ENCODE measurements around the gene ZNF662. TPM values are rescaled to one million over a fixed set of nuclear protein-coding genes. Genes with fewer than 3 reads are reported as not detected.

The ZNF662 gene
- total RNA-seq, 1 experiment from 2014 or later: not detected

DNA sequence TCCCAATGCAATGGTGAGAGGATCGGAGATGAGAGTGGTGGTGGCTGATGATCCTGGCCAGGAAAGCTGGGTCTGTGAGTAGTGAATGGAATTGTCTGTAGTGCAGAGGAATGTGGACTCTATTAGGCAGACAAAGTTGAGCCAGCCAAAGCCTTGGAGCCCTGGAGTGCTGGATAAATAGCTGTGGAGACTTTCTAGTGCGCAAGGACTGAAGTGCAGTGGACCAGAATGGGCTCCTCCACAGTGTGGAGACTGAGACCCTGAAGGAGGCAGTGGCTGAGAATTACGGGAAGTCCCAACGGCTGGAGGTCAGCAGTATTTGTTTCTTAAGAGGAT, 874 bp downstream of the ZNF662 start:
- no peak for DNase-seq
- Histone ChIP-seq H3K36me3 (no peaks in the 10 kb centered on the region), H3K4me3 (no peak overlapping the region), H3K27me3 (no peaks in the 10 kb centered on the region), H3K9me3 (no peaks in the 10 kb centered on the region)

DNA sequence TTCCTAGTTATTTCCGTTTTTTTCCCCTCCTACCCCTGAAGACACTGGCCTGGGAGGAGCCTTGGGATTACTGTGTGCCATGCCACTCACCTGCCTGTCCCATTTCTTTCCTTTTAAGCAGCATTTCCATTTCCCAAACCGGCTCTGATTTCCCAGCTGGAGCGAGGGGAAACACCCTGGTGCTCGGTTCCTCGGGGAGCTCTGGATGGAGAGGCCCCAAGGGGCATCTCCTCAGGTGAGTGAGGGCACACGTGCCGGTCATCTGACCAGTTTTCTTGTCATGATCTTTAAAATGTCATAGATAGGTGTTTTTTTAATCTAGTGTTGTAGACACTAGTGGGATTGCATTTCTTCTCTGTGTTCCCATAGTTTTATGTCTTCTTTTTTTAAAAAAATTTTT, 2.7 kb downstream of the ZNF662 start:
- Histone ChIP-seq H3K4me3 (no peak overlapping the region), H3K27me3 (no peaks in the 10 kb centered on the region), H3K9me3 (no peaks in the 10 kb centered on the region), H3K36me3 (no peaks in the 10 kb centered on the region)
- DNase-seq: no peak

GRCh38 chr3:42911551-42911950, 5.6 kb downstream of the ZNF662 start:
- Histone ChIP-seq H3K27me3 (no peaks in the 10 kb centered on the region), H3K4me3 (no peak overlapping the region), H3K36me3 (no peaks in the 10 kb centered on the region), H3K9me3 (no peaks in the 10 kb centered on the region; the same call in 1 of the 2 replicates)
- no peak for DNase-seq

DNA sequence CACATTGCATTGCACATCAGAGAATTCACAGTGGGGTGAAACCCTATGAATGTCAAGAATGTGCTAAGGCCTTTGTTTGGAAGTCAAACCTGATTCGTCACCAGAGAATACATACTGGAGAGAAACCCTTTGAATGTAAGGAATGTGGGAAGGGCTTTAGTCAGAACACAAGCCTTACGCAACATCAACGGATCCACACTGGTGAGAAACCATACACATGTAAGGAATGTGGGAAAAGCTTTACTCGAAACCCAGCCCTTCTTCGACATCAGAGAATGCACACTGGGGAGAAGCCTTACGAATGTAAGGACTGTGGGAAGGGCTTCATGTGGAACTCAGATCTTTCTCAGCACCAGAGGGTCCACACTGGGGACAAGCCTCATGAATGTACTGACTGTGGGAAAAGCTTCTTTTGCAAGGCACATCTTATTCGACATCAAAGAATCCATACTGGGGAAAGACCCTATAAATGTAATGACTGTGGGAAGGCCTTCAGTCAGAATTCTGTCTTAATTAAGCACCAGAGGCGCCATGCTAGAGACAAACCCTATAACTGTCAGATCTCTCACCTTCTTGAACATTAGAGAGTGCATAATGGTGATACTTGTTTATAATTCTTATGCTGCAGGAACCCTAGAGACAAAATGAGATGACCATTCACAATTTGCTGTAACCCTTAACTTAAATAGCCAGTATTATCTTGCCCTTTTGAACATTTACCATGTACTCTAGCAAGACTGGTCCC, 9.0 kb downstream of the ZNF662 start:
- Histone ChIP-seq H3K4me3 (no peak overlapping the region), H3K27me3 (no peaks in the 10 kb centered on the region), H3K9me3 (no peaks in the 10 kb centered on the region; the same call in 1 of the 2 replicates), H3K36me3 (no peaks in the 10 kb centered on the region)
- no peak for DNase-seq

GRCh38 chr3:42923606-42924005, 17.7 kb downstream of the ZNF662 start:
- H3K4me3 ChIP-seq: no peak overlapping the region
- no peaks in the 10 kb centered on the region for H3K9me3 ChIP-seq
- no peaks in the 10 kb centered on the region for H3K27me3 ChIP-seq
- DNase-seq: no peak
- no peaks in the 10 kb centered on the region for H3K36me3 ChIP-seq

- Histone ChIP-seq H3K27me3 (no peaks in the 10 kb centered on the region), H3K36me3 (no peaks in the 10 kb centered on the region), H3K4me3 (no peak overlapping the region), H3K9me3 (no peaks in the 10 kb centered on the region)
- no peak for DNase-seq
These were observed 20.4 kb downstream of the ZNF662 start for GRCh38 chr3:42926310-42926709.

- H3K4me3 ChIP-seq: no peak overlapping the region
- H3K36me3 ChIP-seq: no peaks in the 10 kb centered on the region
- H3K27me3 ChIP-seq: no peaks in the 10 kb centered on the region
- H3K9me3 ChIP-seq: no peaks in the 10 kb centered on the region
- no peak for DNase-seq
These were observed 28.2 kb downstream of the ZNF662 start for GRCh38 chr3:42934111-42934510.

GRCh38 chr3:42934910-42935309, 29.0 kb downstream of the ZNF662 start:
- no peaks in the 10 kb centered on the region for H3K9me3 ChIP-seq
- H3K36me3 ChIP-seq: no peaks in the 10 kb centered on the region
- no peak for DNase-seq
- H3K4me3 ChIP-seq: no peak overlapping the region
- H3K27me3 ChIP-seq: no peaks in the 10 kb centered on the region

DNA sequence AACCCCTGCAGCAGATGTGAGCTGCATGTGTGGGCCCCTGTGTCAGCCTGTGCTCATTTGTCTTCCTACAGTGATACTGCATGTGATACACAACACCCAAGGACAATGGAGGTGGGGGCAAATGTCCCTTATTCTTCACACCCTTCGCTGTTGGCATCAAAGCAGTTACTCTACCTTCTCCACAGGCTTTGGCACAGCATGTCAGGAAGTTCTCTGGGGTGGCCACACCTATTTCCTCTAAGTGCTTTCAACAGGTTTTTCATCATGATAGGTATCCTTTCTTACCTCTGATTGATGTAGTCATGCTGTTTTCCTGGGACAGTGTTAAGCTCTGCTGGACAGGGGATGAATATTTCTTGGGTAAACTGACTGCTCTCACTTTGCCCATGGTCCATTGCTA, 29.5 kb downstream of the ZNF662 start:
- Histone ChIP-seq H3K36me3 (no peaks in the 10 kb centered on the region), H3K27me3 (no peaks in the 10 kb centered on the region), H3K9me3 (no peaks in the 10 kb centered on the region), H3K4me3 (no peak overlapping the region)
- DNase-seq: no peak

- H3K36me3 ChIP-seq: no peaks in the 10 kb centered on the region
- no peak overlapping the region for H3K4me3 ChIP-seq
- no peaks in the 10 kb centered on the region for H3K27me3 ChIP-seq
- no peaks in the 10 kb centered on the region for H3K9me3 ChIP-seq
- DNase-seq: no peak
These were observed 30.4 kb downstream of the ZNF662 start for GRCh38 chr3:42936157-42936981.

DNA sequence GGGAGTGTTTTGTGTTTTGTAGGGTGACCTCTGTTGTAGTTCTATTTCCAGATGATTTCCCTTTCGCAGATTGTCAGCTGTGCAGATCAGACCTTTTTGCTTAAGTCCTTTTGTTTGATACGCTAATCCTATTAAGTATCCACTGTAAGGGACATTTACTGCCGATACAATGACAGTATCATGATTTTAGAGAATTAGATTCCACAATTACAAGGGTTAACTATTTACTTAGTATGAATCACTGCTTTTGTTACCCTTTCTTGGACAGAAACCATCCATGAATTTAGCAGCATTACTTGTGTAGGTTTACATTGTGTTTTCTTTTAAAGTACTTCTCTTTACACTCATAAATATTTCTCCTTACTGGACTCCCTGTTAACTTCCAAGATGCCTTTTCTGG, 31.4 kb downstream of the ZNF662 start:
- no peaks in the 10 kb centered on the region for H3K27me3 ChIP-seq
- no peaks in the 10 kb centered on the region for H3K36me3 ChIP-seq
- H3K4me3 ChIP-seq: no peak overlapping the region
- no peaks in the 10 kb centered on the region for H3K9me3 ChIP-seq
- no peak for DNase-seq

- no peaks in the 10 kb centered on the region for H3K9me3 ChIP-seq
- DNase-seq: no peak
- H3K4me3 ChIP-seq: no peak overlapping the region
- no peaks in the 10 kb centered on the region for H3K27me3 ChIP-seq
- no peaks in the 10 kb centered on the region for H3K36me3 ChIP-seq
These were observed 36.8 kb downstream of the ZNF662 start for GRCh38 chr3:42942693-42943092.

- Histone ChIP-seq H3K9me3 (no peaks in the 10 kb centered on the region), H3K27me3 (no peaks in the 10 kb centered on the region)
- DNase-seq: no peak
These were observed 40.1 kb downstream of the ZNF662 start for GRCh38 chr3:42946050-42946449.

GRCh38 chr3:42957573-42957972, 51.6 kb downstream of the ZNF662 start:
- no peaks in the 10 kb centered on the region for H3K27me3 ChIP-seq
- H3K4me3 ChIP-seq: no peak overlapping the region
- DNase-seq: no peak
- H3K36me3 ChIP-seq: no peaks in the 10 kb centered on the region
- H3K9me3 ChIP-seq: no peaks in the 10 kb centered on the region

More at GRCh38 chr3:42946050-42946449, 40.1 kb downstream of the ZNF662 start:
- Histone ChIP-seq H3K36me3 (no peaks in the 10 kb centered on the region), H3K4me3 (no peak overlapping the region)

- DNase-seq: no peak
- Histone ChIP-seq H3K36me3 (no peaks in the 10 kb centered on the region), H3K27me3 (no peaks in the 10 kb centered on the region), H3K4me3 (no peak overlapping the region), H3K9me3 (no peaks in the 10 kb centered on the region)
These were observed 54.3 kb downstream of the ZNF662 start for GRCh38 chr3:42960282-42960681.

- no peak for DNase-seq
- H3K36me3 ChIP-seq: no peaks in the 10 kb centered on the region
- H3K9me3 ChIP-seq: no peaks in the 10 kb centered on the region
- H3K4me3 ChIP-seq: no peak overlapping the region
- H3K27me3 ChIP-seq: no peaks in the 10 kb centered on the region
These were observed 54.8 kb downstream of the ZNF662 start for GRCh38 chr3:42960786-42961185.

- Histone ChIP-seq H3K4me3 (no peak overlapping the region), H3K36me3 (no peaks in the 10 kb centered on the region), H3K9me3 (no peaks in the 10 kb centered on the region), H3K27me3 (no peaks in the 10 kb centered on the region)
- no peak for DNase-seq
These were observed 55.7 kb downstream of the ZNF662 start for GRCh38 chr3:42961633-42962032.

DNA sequence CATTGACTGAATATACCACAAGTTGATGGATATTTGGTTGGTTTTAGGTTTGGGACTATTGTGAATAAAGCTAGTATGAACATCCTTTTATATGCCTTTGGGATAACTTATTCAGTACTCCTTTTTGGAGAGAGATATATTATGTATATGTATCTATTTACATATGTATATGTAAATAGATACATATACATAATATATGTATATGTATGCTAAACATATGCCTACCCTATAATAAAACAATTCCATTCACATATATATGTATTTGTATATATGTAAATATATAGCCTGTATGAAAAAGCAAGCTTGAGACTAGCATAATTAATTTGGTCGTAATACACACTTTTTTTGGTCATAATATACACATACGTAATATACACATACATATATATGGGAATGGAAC, 57.3 kb downstream of the ZNF662 start:
- Histone ChIP-seq H3K9me3 (no peaks in the 10 kb centered on the region), H3K36me3 (no peaks in the 10 kb centered on the region), H3K27me3 (no peaks in the 10 kb centered on the region), H3K4me3 (no peak overlapping the region)
- no peak for DNase-seq

Measured in MG63 (cell line).